Small intestine (tissue), 7 donors: ENCODE data around the gene SYNGR4. TPM values are rescaled to one million over a fixed set of nuclear protein-coding genes. Genes with fewer than 3 reads are reported as not detected.

Experiments used
- DNase-seq, 2 donors: peaks; one replicate each; pipeline versions ENCODE4 v3.0.0 to v3.0.0-alpha.2; 2013
- FAIRE-seq: peaks from 2 replicates; lab custom pipeline; 2012; peaks lifted over from hg19 to GRCh38; lab: Jason Lieb, UNC
- H3K27ac ChIP-seq, 3 donors: one replicate each; pipeline ENCODE4 v1.5.1; 2013; ENCODE audit warnings: low read length in 2 of 3, mild to moderate bottlenecking in 2 of 3, control low read depth in 1 of 3, inconsistent platforms in 1 of 3, low read depth in 1 of 3, moderate library complexity in 1 of 3
- H3K27me3 ChIP-seq, 3 donors: one replicate each; pipeline ENCODE4 v1.6.1; 2013; ENCODE audit warnings: low read length in 3 of 3, inconsistent platforms in 1 of 3; ENCODE audit not compliant: control insufficient read depth in 3 of 3, insufficient read depth in 3 of 3
- H3K36me3 ChIP-seq, 3 donors: one replicate each; pipeline ENCODE4 v1.6.1; 2013; ENCODE audit warnings: low read length in 3 of 3, inconsistent platforms in 1 of 3, low read depth in 1 of 3, mild to moderate bottlenecking in 1 of 3, moderate library complexity in 1 of 3; ENCODE audit not compliant: control insufficient read depth in 3 of 3, insufficient read depth in 2 of 3
- H3K4me1 ChIP-seq, 3 donors: one replicate each; pipeline ENCODE4 v1.6.1; 2013; ENCODE audit warnings: low read length in 2 of 3, inconsistent platforms in 1 of 3, low read depth in 1 of 3, mild to moderate bottlenecking in 1 of 3, moderate library complexity in 1 of 3; ENCODE audit not compliant: control insufficient read depth in 3 of 3, insufficient read depth in 2 of 3
- H3K4me3 ChIP-seq, 3 donors: one replicate each; pipeline ENCODE4 v1.5.1; 2013; ENCODE audit warnings: low read length in 3 of 3, control low read depth in 1 of 3, inconsistent platforms in 1 of 3, low read depth in 1 of 3, mild to moderate bottlenecking in 1 of 3, moderate library complexity in 1 of 3
- H3K9me3 ChIP-seq, 2 donors: one replicate each; pipeline ENCODE4 v1.6.1; 2013; ENCODE audit warnings: low read depth in 1 of 2, low read length in 1 of 2; ENCODE audit not compliant: control insufficient read depth in 2 of 2, insufficient read depth in 1 of 2
- WGBS, 3 donors: extraction: QIAGEN DNeasy Blood & Tissue Kit; methylation state at CpG; one replicate each; pipeline ENCODE4 v1.1.7; 2013; 5-methylcytosine and 5-hydroxymethylcytosine counted together
- polyA plus RNA-seq, 4 donors: library from polyadenylated mRNA; stranded (reverse) in 3 of 4; unstranded in 1 of 4; fragments of 200-250 nt in 3 of 4; fragments of 120-200 nt in 1 of 4; gene quantifications; one replicate each; pipeline versions ENCODE4 v1.2.1 to v1.2.3, GENCODE V29; 2013
- donor health status: healthy with polysubstance abuse.
- donor health status: control.
- donor health status: control.
- donor health status: Bipolar disorder and iron deficiency.
- donor health status: healthy.

Gene SYNGR4
- polyA plus RNA-seq, 4 donors = 0.06 to 0.15 TPM; not detected in 2

DNA sequence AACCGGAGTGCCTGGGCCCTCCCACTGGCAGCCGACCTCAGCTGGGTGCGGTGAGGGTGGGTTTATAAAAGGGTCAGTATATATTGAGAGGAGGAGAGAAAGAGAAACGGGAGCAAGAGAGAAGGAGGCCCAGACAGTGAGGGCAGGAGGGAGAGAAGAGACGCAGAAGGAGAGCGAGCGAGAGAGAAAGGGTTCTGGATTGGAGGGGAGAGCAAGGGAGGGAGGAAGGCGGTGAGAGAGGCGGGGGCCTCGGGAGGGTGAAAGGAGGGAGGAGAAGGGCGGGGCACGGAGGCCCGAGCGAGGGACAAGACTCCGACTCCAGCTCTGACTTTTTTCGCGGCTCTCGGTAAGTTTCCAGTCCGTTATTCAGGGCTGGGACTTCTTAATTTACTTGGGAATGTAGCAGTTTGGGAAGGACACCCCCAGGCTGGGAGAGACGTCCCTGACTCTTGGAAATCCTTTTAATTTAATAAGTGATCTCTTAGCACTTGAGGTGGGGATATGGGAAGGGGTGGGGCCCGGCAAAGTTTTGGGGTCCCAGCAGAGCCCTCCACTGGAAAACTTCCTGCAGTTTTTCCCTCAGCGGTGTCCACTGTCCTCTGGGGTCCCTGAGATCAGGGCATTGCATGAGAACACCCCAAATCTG is 38.8 kb upstream of the SYNGR4 start, which contains the start of gene EMP3:
TSS of gene EMP3 (plus strand) at position 288 of the 646 bp plus-strand sequence. CDS start 1,293 bp downstream, outside the sequence.
- WGBS, 3 donors = 1 to 2% (median 2%) methylated on average over 22 of the region's 22 CpGs
- peaks cover 0 to 3% (median 0%) of the 10 kb centered on the region in 3 donors for H3K36me3 ChIP-seq
- no peaks in the 10 kb centered on the region for H3K27me3 ChIP-seq
- H3K4me3 ChIP-seq = peak within 1 kb of the TSS; percentile 2 to 55 (median 46)
- no peaks in the 10 kb centered on the region for H3K9me3 ChIP-seq
- H3K27ac ChIP-seq = peak within 1 kb of the TSS; percentile 16 to 91 (median 76)
- DNase-seq = peak; percentile 49 to 78
- FAIRE-seq = no peak
- H3K4me1 ChIP-seq = peaks cover 0 to 33% (median 14%) of the 10 kb centered on the region in 3 donors

GRCh38 chr19:48329167-48329891 is 34.8 kb upstream of the SYNGR4 start:
- Histone ChIP-seq H3K36me3 (peaks cover 0 to 3% (median 0%) of the 10 kb centered on the region in 3 donors), H3K27ac (peak overlapping the region in 2 of 3 donors; percentile 10 to 14), H3K4me3 (peak overlapping the region in 1 of 3 donors; percentile 51), H3K27me3 (no peaks in the 10 kb centered on the region), H3K9me3 (no peaks in the 10 kb centered on the region), H3K4me1 (peaks cover 0 to 40% (median 7%) of the 10 kb centered on the region in 3 donors)
- 36 to 59% (median 48%) methylated on average over 14 to 15 of the region's 15 CpGs for WGBS, 3 donors
- no peak for FAIRE-seq
- peak; percentile 52 to 66 for DNase-seq

DNA sequence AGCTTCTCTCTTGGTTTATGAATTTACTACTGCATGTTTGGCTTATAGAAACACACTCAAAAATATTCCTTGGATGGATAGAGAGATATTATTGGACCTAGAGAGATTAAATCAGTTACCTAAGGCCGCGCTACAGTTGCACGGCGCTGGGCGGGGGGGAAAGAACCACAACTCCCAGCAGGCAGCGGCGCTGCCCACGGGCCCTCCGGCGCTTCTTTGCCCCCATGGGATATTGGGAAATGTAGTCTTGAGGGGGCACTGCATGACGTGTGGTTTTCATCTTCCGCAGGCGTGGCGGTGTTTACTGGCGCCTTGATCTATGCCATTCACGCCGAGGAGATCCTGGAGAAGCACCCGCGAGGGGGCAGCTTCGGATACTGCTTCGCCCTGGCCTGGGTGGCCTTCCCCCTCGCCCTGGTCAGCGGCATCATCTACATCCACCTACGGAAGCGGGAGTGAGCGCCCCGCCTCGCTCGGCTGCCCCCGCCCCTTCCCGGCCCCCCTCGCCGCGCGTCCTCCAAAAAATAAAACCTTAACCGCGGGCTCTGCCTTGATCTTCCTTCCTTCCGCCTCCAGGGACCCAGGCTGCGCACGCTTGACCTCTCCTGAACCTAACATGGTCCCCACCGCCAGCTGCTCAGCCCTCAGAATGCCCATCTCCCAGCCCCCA is 34.0 kb upstream of the SYNGR4 start:
- peak overlapping the region; percentile 42 to 92 (median 66) for H3K27ac ChIP-seq

DNA sequence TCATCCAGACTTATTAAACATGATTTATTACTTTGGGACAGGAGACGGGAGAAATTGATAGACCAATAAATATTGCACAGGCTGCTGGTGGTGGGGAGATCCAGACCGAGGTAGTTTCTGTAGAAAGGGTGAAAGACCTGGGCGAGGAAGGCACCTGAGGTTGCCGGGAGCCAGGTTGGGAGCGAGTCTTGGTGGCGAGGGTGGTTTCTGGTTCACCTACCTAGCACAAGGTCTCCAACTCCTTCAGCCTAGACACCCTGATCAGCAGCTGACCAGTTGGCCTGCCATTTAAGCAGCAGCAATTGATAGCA is 31.9 kb upstream of the SYNGR4 start:
- Histone ChIP-seq H3K27me3 (no peaks in the 10 kb centered on the region), H3K27ac (peak overlapping the region; percentile 82 to 98 (median 97)), H3K4me3 (peak overlapping the region in 2 of 3 donors; percentile 20 to 36), H3K36me3 (peaks cover 0 to 3% (median 0%) of the 10 kb centered on the region in 3 donors), H3K9me3 (no peaks in the 10 kb centered on the region), H3K4me1 (peaks cover 0 to 24% (median 2%) of the 10 kb centered on the region in 3 donors)
- FAIRE-seq (no peak), DNase-seq (no peak)
- 9 to 32% (median 10%) methylated on average over 6 of the region's 6 CpGs for WGBS, 3 donors

More for the DNA sequence above, 34.0 kb upstream of the SYNGR4 start:
- Histone ChIP-seq H3K36me3 (peaks cover 0 to 3% (median 0%) of the 10 kb centered on the region in 3 donors), H3K9me3 (no peaks in the 10 kb centered on the region), H3K4me1 (peaks cover 0 to 36% (median 7%) of the 10 kb centered on the region in 3 donors), H3K27me3 (no peaks in the 10 kb centered on the region), H3K4me3 (peak overlapping the region; percentile 46 to 64 (median 51))
- WGBS, 3 donors = 5 to 21% (median 12%) methylated on average over 33 to 41 of the region's 41 CpGs
- DNase-seq (peak; percentile 94), FAIRE-seq (no peak)

DNA sequence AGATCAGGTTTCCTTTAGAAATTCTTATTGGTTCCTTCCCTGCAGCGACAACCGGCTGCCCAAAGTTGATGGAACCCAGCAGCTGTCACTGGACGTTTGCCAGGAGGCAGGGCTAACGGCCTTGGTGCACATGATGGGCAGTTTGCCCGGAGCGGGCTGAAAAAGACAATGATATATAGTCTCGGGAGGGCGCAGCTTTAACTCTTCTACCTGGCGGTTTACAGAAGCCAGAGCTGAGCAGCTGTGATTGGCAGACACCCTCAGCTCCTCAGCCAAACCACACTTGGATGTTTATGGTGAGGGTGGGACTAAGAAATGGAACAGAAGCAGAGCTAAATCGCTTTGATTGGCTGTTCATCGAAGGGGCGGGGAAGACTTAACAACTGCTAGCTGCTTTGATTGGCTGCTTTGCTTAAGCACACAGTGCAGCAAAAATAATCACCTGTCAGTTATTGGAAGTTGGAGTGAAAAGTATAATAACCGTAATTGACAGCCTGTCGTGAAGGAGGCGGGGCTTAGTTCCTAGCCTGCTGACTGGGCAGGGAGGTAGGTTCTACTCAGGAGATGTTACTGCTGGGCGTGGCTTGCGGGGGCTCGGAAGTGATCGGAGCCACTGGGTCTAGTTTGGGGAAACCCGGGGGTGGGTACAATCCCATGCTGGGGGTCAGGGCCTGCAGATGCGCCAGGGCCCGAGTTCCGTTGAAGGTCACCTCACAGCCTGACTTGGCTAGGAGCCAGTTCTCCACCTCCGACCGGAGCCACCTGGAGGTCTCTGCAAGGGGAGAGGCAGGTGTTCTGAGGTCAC is 31.3 kb upstream of the SYNGR4 start:
- peak overlapping the region; percentile 97 to 99 (median 98) for H3K27ac ChIP-seq
- peak; percentile 97 to 100 for DNase-seq
- H3K9me3 ChIP-seq = no peaks in the 10 kb centered on the region
- no peaks in the 10 kb centered on the region for H3K36me3 ChIP-seq
- H3K4me3 ChIP-seq = peak overlapping the region; percentile 42 to 65 (median 57)
- H3K4me1 ChIP-seq = peaks cover 0 to 24% (median 2%) of the 10 kb centered on the region in 3 donors
- H3K27me3 ChIP-seq = no peaks in the 10 kb centered on the region
- 0 to 1% (median 0%) methylated on average over 25 of the region's 25 CpGs for WGBS, 3 donors
- FAIRE-seq = no peak

GRCh38 chr19:48333467-48334384 is 30.4 kb upstream of the SYNGR4 start:
- Histone ChIP-seq H3K4me1 (peaks cover 0 to 24% (median 2%) of the 10 kb centered on the region in 3 donors), H3K27ac (peak overlapping the region; percentile 97 to 99 (median 98)), H3K9me3 (no peaks in the 10 kb centered on the region), H3K4me3 (peak overlapping the region; percentile 42 to 65 (median 57)), H3K36me3 (no peaks in the 10 kb centered on the region), H3K27me3 (no peaks in the 10 kb centered on the region)
- no peak for FAIRE-seq
- peak; percentile 96 to 97 for DNase-seq
- 1 to 2% (median 2%) methylated on average over 45 to 54 of the region's 54 CpGs for WGBS, 3 donors

GRCh38 chr19:48338253-48338755 is 25.9 kb upstream of the SYNGR4 start:
- Histone ChIP-seq H3K9me3 (no peaks in the 10 kb centered on the region), H3K27ac (no peak overlapping the region), H3K4me1 (peaks cover 0 to 7% (median 0%) of the 10 kb centered on the region in 3 donors), H3K36me3 (peaks cover 0 to 15% (median 0%) of the 10 kb centered on the region in 3 donors), H3K4me3 (no peak overlapping the region), H3K27me3 (no peaks in the 10 kb centered on the region)
- 89% methylated on average over 14 of the region's 14 CpGs for WGBS, 3 donors
- FAIRE-seq (no peak), DNase-seq (no peak)
